ENCODE measurements around the gene OXTR.

OXTR gene

GRCh38 chr3:8709801-8710507 lies 59.5 kb downstream of the OXTR start:
- H3K4me2 ChIP-seq (ENCODE audit: low read depth, low read length) = no peak overlapping the region
- H3K9ac ChIP-seq (ENCODE audit: low read length) = no peak overlapping the region
- no peaks in the 10 kb centered on the region for H4K20me1 ChIP-seq (ENCODE audit: insufficient read depth, low read length)
- H3K4me1 ChIP-seq (ENCODE audit: low read length) = no peaks in the 10 kb centered on the region
- H3K27me3 ChIP-seq (replicated peaks; ENCODE audit: insufficient read depth, low read length) = no peaks in the 10 kb centered on the region
- no peak overlapping the region for H3K27ac ChIP-seq (ENCODE audit: low read length)
- H3F3A ChIP-seq (ENCODE audit: insufficient read depth, low read length) = no peaks in the 10 kb centered on the region
- TF ChIP-seq EZH2 (optimal IDR thresholded peaks at IDR 0.05; ENCODE audit: low read depth, low read length) = no peak
- no peak for TF ChIP-seq CTCF (IDR thresholded peaks at IDR 0.05; ENCODE audit: low read length)
- no peak for TF ChIP-seq EZH2phosphoT487 (IDR thresholded peaks at IDR 0.05; ENCODE audit: low read length)
- no peak for DNase-seq
- H2AFZ ChIP-seq (ENCODE audit: low read length) = no peak overlapping the region
- no peaks in the 10 kb centered on the region for H3K36me3 ChIP-seq (replicated peaks; ENCODE audit: insufficient read depth, low read length)
- H3K4me3 ChIP-seq (ENCODE audit: low read length) = no peak overlapping the region
- H3K9me3 ChIP-seq (replicated peaks; ENCODE audit: insufficient read depth, low read length) = no peaks in the 10 kb centered on the region
- H3K9me2 ChIP-seq (replicated peaks; ENCODE audit: insufficient read depth, low read length) = no peaks in the 10 kb centered on the region
- H3K79me2 ChIP-seq (ENCODE audit: low read length) = no peaks in the 10 kb centered on the region

- Histone ChIP-seq H3K9me3 (replicated peaks; ENCODE audit: insufficient read depth, low read length) (no peaks in the 10 kb centered on the region), H3K4me1 (ENCODE audit: low read length) (no peaks in the 10 kb centered on the region), H3K9ac (ENCODE audit: low read length) (no peak overlapping the region), H3K36me3 (replicated peaks; ENCODE audit: insufficient read depth, low read length) (no peaks in the 10 kb centered on the region), H3K4me3 (ENCODE audit: low read length) (no peak overlapping the region), H3K27ac (ENCODE audit: low read length) (no peak overlapping the region), H2AFZ (ENCODE audit: low read length) (no peak overlapping the region), H3K27me3 (replicated peaks; ENCODE audit: insufficient read depth, low read length) (no peaks in the 10 kb centered on the region), H4K20me1 (ENCODE audit: insufficient read depth, low read length) (no peaks in the 10 kb centered on the region), H3K79me2 (ENCODE audit: low read length) (no peaks in the 10 kb centered on the region), H3K4me2 (ENCODE audit: low read depth, low read length) (no peak overlapping the region), H3K9me2 (replicated peaks; ENCODE audit: insufficient read depth, low read length) (no peaks in the 10 kb centered on the region), H3F3A (ENCODE audit: insufficient read depth, low read length) (no peaks in the 10 kb centered on the region)
- DNase-seq = no peak
- no peak for TF ChIP-seq EZH2 (optimal IDR thresholded peaks at IDR 0.05; ENCODE audit: low read depth, low read length)
These were observed 60.1 kb downstream of the OXTR start for GRCh38 chr3:8709287-8709686.

- Histone ChIP-seq H2AFZ (ENCODE audit: low read length) (no peak overlapping the region), H3K27me3 (replicated peaks; ENCODE audit: insufficient read depth, low read length) (no peaks in the 10 kb centered on the region), H3F3A (ENCODE audit: insufficient read depth, low read length) (no peaks in the 10 kb centered on the region), H3K9me3 (replicated peaks; ENCODE audit: insufficient read depth, low read length) (no peaks in the 10 kb centered on the region), H3K9ac (ENCODE audit: low read length) (no peak overlapping the region), H3K27ac (ENCODE audit: low read length) (no peak overlapping the region), H3K4me3 (ENCODE audit: low read length) (no peak overlapping the region), H3K36me3 (replicated peaks; ENCODE audit: insufficient read depth, low read length) (no peaks in the 10 kb centered on the region), H4K20me1 (ENCODE audit: insufficient read depth, low read length) (no peaks in the 10 kb centered on the region), H3K9me2 (replicated peaks; ENCODE audit: insufficient read depth, low read length) (no peaks in the 10 kb centered on the region), H3K79me2 (ENCODE audit: low read length) (no peaks in the 10 kb centered on the region), H3K4me2 (ENCODE audit: low read depth, low read length) (no peak overlapping the region), H3K4me1 (ENCODE audit: low read length) (no peaks in the 10 kb centered on the region)
- TF ChIP-seq CTCF (IDR thresholded peaks at IDR 0.05; ENCODE audit: low read length) (no peak), EZH2phosphoT487 (IDR thresholded peaks at IDR 0.05; ENCODE audit: low read length) (no peak), EZH2 (optimal IDR thresholded peaks at IDR 0.05; ENCODE audit: low read depth, low read length) (no peak)
- DNase-seq = no peak
These were observed 63.8 kb downstream of the OXTR start for GRCh38 chr3:8705575-8705974.

- TF ChIP-seq EZH2 (optimal IDR thresholded peaks at IDR 0.05; ENCODE audit: low read depth, low read length) (no peak), CTCF (IDR thresholded peaks at IDR 0.05; ENCODE audit: low read length) (peak; percentile 29)
- H3K36me3 ChIP-seq (replicated peaks; ENCODE audit: insufficient read depth, low read length) = no peaks in the 10 kb centered on the region
- no peak overlapping the region for H3K9ac ChIP-seq (ENCODE audit: low read length)
- no peaks in the 10 kb centered on the region for H3K9me3 ChIP-seq (replicated peaks; ENCODE audit: insufficient read depth, low read length)
- DNase-seq = no peak
- no peak overlapping the region for H3K4me3 ChIP-seq (ENCODE audit: low read length)
- H4K20me1 ChIP-seq (ENCODE audit: insufficient read depth, low read length) = no peaks in the 10 kb centered on the region
- H3K27me3 ChIP-seq (replicated peaks; ENCODE audit: insufficient read depth, low read length) = no peaks in the 10 kb centered on the region
- no peaks in the 10 kb centered on the region for H3F3A ChIP-seq (ENCODE audit: insufficient read depth, low read length)
- H3K27ac ChIP-seq (ENCODE audit: low read length) = no peak overlapping the region
- H3K4me1 ChIP-seq (ENCODE audit: low read length) = no peaks in the 10 kb centered on the region
- no peak overlapping the region for H3K4me2 ChIP-seq (ENCODE audit: low read depth, low read length)
- no peak overlapping the region for H2AFZ ChIP-seq (ENCODE audit: low read length)
- no peaks in the 10 kb centered on the region for H3K79me2 ChIP-seq (ENCODE audit: low read length)
- H3K9me2 ChIP-seq (replicated peaks; ENCODE audit: insufficient read depth, low read length) = no peaks in the 10 kb centered on the region
These were observed 66.9 kb downstream of the OXTR start for GRCh38 chr3:8702560-8702959.
